Measurements from ENCODE around the gene CAMK1D. TPM values are rescaled to one million over a fixed set of nuclear protein-coding genes. Genes with fewer than 3 reads are reported as not detected.
A peak's percentile ranks its signal among the peaks of the same experiment; 100 is the strongest.

CAMK1D gene
- total RNA-seq, 3 donors from 2014 or later (not counting 1 experiment from before 2014, with no cell fraction given): 44.2 to 56.4 (median 49.7) TPM

- Histone ChIP-seq H3K27ac (ENCODE audit: low read length) (no peak overlapping the region), H3K4me1 (ENCODE audit: control insufficient read depth, insufficient read depth, low read length) (peaks cover 10% of the 10 kb centered on the region), H3K27me3 (ENCODE audit: control insufficient read depth, insufficient read depth, low read length) (no peaks in the 10 kb centered on the region), H3K36me3 (ENCODE audit: control insufficient read depth, insufficient read depth, low read length) (no peaks in the 10 kb centered on the region), H3K9me3 (ENCODE audit: control insufficient read depth, insufficient read depth, low read length) (no peaks in the 10 kb centered on the region), H3K4me3 (ENCODE audit: low read length) (no peak overlapping the region)
- intact Hi-C loops (cut with micrococcal nuclease): no loop called here
- peaks cover 38 to 52% of the 10 kb centered on the region in 2 donors for H3K4me1 Mint-ChIP-seq
- H3K9me3 Mint-ChIP-seq: no peaks in the 10 kb centered on the region
- 35% methylated on average over 8 of the region's 9 CpGs for WGBS (ENCODE audit: insufficient coverage)
- no peaks in the 10 kb centered on the region for H3K27me3 Mint-ChIP-seq (ENCODE audit: low read depth in 2 of 2)
- H3K27ac Mint-ChIP-seq: peak overlapping the region; percentile 14 to 78
- peak in 1 of 2 donors; percentile 48 for DNase-seq
- peak; percentile 49 to 84 (median 67) for ATAC-seq
- H3K36me3 Mint-ChIP-seq: no peaks in the 10 kb centered on the region
- H3K4me3 Mint-ChIP-seq: no peak overlapping the region
- TF ChIP-seq CTCF (IDR thresholded peaks at IDR 0.05): no peak
These were observed 70.0 kb downstream of the CAMK1D start for GRCh38 chr10:12419262-12419847.

GRCh38 chr10:12420530-12421120 lies 71.3 kb downstream of the CAMK1D start:
- H3K27me3 Mint-ChIP-seq (ENCODE audit: low read depth in 2 of 2): no peaks in the 10 kb centered on the region
- no peaks in the 10 kb centered on the region for H3K36me3 ChIP-seq (ENCODE audit: control insufficient read depth, insufficient read depth, low read length)
- no peaks in the 10 kb centered on the region for H3K9me3 ChIP-seq (ENCODE audit: control insufficient read depth, insufficient read depth, low read length)
- TF ChIP-seq CTCF (IDR thresholded peaks at IDR 0.05): no peak
- no peaks in the 10 kb centered on the region for H3K9me3 Mint-ChIP-seq
- no peak overlapping the region for H3K4me3 ChIP-seq (ENCODE audit: low read length)
- peaks cover 10% of the 10 kb centered on the region for H3K4me1 ChIP-seq (ENCODE audit: control insufficient read depth, insufficient read depth, low read length)
- no peak for DNase-seq
- H3K27me3 ChIP-seq (ENCODE audit: control insufficient read depth, insufficient read depth, low read length): no peaks in the 10 kb centered on the region
- H3K4me1 Mint-ChIP-seq: peaks cover 51 to 64% of the 10 kb centered on the region in 2 donors
- H3K27ac ChIP-seq (ENCODE audit: low read length): no peak overlapping the region
- H3K36me3 Mint-ChIP-seq: no peaks in the 10 kb centered on the region
- ATAC-seq: no peak
- intact Hi-C loops (cut with micrococcal nuclease): no loop called here
- no peak overlapping the region for H3K4me3 Mint-ChIP-seq
- H3K27ac Mint-ChIP-seq: peak overlapping the region in 1 of 2 donors; percentile 78
- 93% methylated on average over 7 of the region's 7 CpGs for WGBS (ENCODE audit: insufficient coverage)

- Mint-ChIP-seq H3K27me3 (ENCODE audit: low read depth in 2 of 2) (no peaks in the 10 kb centered on the region), H3K9me3 (no peaks in the 10 kb centered on the region), H3K4me1 (peaks cover 49 to 67% of the 10 kb centered on the region in 2 donors), H3K36me3 (no peaks in the 10 kb centered on the region), H3K4me3 (no peak overlapping the region), H3K27ac (no peak overlapping the region)
- no peak for TF ChIP-seq CTCF (IDR thresholded peaks at IDR 0.05)
- Histone ChIP-seq H3K4me3 (ENCODE audit: low read length) (no peak overlapping the region), H3K4me1 (ENCODE audit: control insufficient read depth, insufficient read depth, low read length) (peaks cover 10% of the 10 kb centered on the region), H3K36me3 (ENCODE audit: control insufficient read depth, insufficient read depth, low read length) (no peaks in the 10 kb centered on the region), H3K27me3 (ENCODE audit: control insufficient read depth, insufficient read depth, low read length) (no peaks in the 10 kb centered on the region), H3K9me3 (ENCODE audit: control insufficient read depth, insufficient read depth, low read length) (no peaks in the 10 kb centered on the region), H3K27ac (ENCODE audit: low read length) (no peak overlapping the region)
- intact Hi-C loops (cut with micrococcal nuclease): no loop called here
- ATAC-seq (no peak), DNase-seq (no peak)
- WGBS (ENCODE audit: insufficient coverage): 97% methylated on average over 10 of the region's 10 CpGs
These were observed 72.8 kb downstream of the CAMK1D start for GRCh38 chr10:12422189-12422588.
